Stimulated activated CD4-positive, alpha-beta T cell treated with anti-CD3 and anti-CD28 coated beads, TNF-alpha, amount 100 ng/mL, for 24 hours (primary cell): ENCODE measurements around the gene SPOCK1.

Experiments used
- DNase-seq, 3 experiments: peaks; one replicate each; pipeline ENCODE4 v3.0.0-alpha.2; 2020; ENCODE audit warnings: low read depth in 3 of 3

Gene SPOCK1

DNA sequence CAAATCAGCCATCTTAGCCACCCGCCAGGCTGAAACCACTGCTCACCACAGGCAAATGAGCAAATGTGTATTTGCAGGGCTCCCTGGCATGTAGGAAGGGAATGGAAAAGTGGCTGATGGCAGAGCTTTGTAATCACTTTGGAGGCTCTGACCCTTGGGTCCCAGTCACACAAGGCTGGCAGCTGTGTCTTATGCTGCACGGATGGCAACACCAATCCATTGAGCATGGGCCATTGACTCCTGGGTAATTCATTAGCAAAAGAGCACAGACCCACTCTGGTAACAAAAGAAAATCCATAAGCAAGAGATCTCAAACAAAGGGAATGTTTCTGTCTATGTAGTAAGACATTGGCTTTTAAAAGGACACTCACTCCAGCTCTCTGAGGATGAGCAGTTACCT lies 57.6 kb downstream of the SPOCK1 start:
- DNase-seq, result no peak

DNA sequence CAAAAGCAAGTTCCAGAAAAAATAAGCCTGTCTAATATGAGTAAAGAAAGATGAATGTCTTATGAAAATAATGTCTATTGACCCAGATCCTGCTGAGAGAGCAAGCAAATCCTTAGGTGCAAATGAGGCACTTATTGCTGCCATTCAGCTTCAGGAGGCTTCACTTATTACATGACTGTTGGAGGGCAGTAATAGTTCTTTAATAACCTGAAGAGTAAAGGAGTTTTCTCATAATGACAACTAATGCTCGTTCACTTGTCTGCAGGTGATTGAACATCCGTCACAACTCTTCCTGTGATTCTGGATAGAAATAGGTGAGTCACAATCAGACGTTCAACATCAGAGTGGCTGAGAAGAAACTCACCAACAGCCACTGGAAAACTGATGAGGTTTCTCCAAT lies 58.3 kb downstream of the SPOCK1 start:
- DNase-seq, result no peak

DNA sequence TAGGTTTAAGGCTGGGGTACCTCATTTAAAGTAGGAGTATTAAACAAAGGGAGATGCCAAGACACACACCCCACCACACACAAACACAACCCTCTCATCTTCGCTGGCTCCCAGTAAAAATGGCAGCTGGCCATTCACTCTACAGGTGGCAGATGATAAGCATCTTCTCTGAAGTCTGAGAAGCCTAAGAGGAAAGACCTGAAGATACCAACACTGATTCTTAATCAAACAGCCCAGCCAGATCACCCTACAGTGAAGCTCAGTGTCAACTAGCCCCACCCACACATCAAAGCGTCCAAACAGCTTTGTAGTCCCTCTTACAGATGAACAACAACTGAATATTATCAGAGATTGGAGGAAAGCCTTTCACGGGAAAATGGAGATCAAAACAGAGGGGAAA lies 59.5 kb downstream of the SPOCK1 start:
- DNase-seq, result no peak

DNA sequence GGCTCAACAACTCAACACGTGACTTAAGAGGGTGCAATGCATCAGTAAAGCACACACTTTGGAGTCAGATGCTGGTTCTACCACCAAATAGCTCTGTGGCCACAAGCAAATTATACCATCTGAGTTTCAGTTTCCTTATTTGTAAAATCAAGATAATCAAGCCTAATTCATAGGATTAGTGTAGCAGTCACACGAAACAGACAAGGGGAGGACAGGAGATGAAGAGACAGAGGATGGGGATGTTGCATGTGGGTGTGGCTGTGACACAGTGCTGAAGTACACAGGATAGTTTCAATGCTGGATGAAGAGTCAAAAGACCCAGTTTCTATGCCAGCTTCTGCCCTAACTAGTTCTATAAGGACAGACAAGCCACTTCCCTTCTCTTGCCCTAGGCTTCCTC lies 60.2 kb downstream of the SPOCK1 start:
- DNase-seq, result no peak

DNA sequence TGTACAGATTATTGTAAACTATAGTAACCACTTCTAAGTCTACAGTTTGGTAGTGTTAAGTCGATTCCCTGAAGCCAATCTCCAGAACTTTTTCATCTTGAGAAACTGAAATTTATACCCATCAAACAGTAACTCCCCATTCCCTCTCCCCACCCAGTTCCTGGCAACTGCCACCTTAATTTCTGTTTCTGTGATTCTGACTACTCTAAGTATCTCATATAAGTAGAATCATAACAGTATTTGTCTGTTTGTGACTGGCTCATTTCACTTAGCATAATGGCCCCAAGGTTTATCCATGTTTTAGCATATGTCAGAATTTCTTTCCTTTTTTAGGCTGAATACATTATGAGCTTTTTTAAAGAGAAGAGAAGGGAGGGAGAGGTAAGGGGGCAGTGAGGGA lies 61.4 kb downstream of the SPOCK1 start:
- DNase-seq, result no peak

DNA sequence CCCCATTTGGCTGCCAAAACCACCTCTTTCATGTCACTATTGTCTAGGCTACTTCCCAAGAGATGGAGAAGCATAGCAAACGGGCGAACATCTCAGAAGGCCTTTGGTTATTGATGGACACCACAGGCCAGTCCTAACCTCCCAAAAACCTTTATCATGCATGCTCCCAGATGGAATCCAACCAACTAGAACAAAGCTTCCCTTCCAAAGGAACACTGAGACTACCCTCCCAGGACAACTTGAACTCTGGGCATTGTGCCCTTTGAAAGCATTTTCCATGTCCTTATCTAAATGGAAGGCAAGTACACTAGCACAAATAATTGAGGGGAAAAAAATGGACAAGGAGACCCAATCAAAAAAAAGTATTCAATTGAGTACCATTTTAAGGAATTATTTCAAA lies 65.6 kb downstream of the SPOCK1 start:
- DNase-seq, result no peak

DNA sequence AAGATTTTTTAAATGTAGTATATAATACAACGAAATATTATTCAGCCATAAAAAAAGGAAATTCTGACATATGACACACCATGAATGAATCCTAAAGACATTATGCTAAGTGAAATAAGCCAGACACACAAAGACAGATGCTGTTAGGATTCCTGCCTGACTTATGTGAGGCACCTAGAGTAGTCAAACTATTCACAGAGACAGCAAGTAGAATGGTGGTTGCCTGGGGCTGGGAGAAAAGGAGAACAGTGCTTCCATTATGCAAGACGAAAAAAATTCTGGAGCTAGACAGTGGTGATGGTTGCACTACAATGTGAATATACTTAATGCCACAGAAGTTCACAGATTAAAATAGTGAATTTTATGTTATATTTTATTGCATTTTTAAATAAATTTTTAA lies 66.8 kb downstream of the SPOCK1 start:
- DNase-seq, result no peak

DNA sequence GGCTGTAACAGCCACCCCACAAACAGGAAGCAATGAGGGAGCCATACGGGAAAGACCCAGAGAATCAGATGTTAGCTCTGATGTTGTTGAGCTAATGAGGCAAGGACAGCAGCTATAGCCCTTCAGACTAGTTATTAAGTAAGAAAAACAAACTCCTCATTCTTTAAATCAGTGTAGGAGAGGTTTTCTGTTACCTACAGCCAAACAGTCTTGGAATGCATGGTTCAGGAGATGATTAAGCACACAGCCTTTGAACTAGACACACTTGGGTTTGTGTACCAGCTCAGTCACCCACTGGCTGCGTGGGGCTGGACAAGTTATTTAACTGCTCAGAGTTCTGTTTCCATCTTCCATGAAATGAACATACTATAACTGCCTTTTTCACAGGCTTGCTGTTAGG lies 68.1 kb downstream of the SPOCK1 start:
- no peak for DNase-seq

DNA sequence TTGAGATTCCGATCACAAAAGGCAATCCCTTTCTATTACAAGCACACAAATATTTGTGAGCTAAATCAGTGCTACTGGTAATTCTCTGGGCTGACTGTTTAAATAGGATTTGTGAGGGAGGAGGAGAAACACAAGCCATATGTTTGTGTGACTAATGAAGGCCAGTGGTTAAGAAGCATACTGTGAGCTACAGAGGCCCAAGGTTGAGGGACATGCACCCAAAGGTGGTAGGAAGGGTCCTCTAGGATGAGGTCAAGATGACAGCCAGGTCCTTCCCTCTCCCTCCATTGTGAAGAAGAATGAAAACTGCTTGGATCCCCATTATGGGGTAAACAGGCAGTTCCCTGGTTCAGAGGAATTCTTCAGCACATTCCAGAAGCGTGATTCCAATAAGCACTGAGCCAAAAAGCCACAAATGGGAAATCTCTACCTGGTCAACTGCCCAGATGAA lies 83.9 kb downstream of the SPOCK1 start:
- no peak for DNase-seq

DNA sequence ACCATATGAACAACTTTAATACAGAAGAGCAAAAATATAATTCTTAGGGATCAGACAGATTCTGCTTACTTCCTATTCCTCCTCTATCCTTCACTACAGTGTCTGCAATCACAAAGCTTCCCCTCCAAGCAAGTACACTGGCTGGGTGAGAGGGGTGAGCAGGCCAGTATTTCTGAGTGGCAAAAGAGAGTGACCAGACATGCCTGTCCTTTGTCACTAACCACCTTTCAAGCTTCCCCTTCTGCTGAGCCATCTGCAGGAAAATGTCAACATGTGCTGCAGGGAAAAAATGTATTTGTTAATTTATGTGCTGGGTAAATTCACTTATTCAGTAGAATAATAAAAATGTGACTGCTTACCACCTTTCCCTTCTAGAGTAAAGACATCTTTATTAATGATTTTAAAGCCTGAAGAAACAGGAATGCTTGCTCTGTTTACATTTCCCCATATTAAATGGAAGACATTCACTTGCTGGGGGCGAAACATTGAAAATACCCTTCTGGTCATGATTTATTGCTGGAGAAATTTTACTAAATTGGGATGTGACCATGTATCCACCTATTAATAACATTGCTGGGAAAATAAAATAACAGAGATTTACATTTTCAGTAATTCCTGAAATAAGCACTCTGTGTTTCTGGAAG lies 84.9 kb downstream of the SPOCK1 start:
- no peak for DNase-seq

DNA sequence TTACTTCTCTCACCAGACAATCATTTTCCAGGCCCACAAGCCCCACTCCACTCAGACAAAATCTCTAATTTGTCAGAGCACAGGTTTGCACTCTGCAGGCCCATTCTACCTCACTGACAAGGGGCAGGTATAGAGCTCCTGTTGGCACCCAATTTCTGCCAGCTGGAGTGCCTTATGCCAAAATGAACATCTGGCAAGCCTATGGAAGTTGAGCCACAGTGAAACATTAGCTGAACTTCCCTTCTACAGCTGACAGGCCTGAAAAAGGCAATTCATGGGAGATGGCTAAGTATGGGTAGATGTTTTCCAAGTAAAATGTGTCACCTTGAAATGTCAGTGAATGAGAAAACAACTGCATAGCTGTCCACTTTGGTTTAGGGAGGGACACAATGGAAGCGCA lies 87.0 kb downstream of the SPOCK1 start:
- DNase-seq, result no peak

DNA sequence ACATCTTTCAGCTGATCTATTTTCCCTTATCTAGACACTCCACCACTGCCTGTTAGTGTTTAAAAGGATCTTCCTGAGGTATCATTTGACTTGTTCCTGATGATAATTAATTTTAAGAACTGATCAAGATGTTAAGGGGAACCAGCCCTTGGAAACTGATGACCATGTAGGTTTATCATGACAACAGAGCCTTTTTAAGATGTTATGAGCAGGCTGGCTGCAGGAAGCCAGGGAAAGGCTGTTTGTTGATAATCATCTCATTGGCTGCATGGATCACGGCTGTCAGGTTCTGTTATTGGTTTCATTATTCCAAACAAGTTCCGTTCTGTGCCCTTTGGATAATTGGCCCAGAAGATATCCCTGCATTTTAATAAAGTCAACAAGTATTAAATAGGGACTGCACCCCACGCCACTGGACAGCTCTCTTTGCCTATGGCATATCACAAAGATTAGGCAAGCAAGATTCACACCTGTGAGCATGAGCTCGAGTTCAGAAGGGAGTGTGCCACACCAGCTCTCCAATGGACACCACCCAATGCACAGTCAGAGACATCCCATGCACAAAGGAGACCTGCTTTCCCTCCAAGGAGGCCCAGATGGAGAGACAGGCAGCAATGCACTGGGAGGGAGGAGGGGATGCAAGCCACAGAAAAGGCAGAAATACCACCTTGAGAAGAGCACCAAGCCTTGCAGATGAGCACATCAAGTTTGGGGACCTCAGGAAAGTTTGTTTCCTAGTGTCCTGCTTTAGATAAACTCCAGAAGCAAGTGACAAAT lies 88.7 kb downstream of the SPOCK1 start:
- no peak for DNase-seq

DNA sequence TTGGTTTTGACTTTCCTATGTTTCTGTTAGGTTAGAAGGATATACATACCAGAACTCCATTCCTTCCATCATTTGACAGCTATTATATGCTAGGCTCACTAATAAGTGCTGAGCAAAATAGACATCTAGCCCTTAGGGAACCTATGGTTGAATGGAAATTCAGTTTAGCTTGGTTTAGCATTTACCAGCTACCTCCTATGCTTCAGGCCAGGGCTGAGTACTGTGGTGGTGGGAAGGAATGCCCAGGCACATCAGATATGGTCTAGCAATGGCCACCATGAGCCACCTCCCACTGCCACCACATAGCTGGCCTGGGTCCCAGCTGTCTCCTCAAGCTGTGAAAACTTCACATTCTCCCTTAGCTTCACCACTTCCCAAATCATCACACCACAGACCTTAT lies 89.4 kb downstream of the SPOCK1 start:
- no peak for DNase-seq

DNA sequence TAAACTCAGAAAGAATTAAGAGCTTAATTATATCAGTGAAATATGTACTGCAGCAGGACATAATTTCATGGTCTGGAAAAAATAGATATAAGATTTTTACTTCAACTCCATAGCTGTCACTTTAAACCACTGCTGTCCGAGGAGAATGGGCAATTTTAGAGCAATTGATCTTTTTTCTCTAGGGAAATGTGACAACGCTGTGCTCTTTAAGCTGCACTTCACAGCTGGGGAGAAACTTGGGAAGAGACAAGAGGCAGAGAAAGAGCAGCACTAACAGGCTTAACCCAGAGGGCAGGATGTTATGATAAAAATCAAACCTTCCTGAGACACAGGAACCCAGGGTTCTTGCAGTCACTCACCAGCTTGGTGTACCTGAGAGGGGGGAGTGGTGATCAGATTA lies 92.0 kb downstream of the SPOCK1 start:
- DNase-seq, result no peak

DNA sequence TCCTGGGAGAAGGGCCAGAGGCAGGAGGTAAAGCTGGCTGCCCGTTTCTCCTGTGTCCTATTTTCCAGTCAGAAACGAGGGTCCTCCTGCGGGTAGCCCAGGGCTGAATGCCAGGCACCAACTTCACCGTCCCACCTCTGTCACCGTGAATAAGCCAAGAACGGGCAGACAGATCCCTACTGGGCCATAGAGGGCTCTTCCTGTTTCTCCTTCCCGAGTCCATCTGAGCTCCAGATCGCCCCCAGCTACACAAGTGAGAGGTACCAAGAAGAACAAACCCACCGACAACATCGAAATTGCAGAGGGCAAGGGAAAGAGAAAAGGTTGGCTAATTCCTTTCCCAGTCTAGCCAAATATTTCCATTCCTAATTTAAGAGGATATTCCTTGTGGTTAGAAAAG lies 93.7 kb downstream of the SPOCK1 start:
- DNase-seq, result no peak

DNA sequence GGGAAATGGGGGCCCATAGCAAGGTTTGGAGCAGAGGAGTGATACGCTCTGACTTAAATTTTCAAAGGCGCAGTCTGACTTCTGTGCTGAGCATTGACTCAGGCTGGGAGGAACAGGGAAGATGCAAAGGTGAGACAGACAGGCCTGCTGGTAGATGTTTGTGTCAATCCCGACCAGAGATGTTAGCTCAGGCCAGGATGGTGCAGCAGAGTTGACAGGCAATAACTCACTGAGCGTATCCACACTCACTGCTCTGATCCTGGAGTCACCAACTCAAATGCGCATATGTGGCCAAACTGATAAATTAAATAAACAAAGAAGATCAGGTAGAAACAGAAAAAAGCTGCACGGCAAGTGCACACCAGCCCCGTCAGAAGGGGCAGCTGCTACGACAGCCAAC lies 95.3 kb downstream of the SPOCK1 start:
- DNase-seq, result no peak

DNA sequence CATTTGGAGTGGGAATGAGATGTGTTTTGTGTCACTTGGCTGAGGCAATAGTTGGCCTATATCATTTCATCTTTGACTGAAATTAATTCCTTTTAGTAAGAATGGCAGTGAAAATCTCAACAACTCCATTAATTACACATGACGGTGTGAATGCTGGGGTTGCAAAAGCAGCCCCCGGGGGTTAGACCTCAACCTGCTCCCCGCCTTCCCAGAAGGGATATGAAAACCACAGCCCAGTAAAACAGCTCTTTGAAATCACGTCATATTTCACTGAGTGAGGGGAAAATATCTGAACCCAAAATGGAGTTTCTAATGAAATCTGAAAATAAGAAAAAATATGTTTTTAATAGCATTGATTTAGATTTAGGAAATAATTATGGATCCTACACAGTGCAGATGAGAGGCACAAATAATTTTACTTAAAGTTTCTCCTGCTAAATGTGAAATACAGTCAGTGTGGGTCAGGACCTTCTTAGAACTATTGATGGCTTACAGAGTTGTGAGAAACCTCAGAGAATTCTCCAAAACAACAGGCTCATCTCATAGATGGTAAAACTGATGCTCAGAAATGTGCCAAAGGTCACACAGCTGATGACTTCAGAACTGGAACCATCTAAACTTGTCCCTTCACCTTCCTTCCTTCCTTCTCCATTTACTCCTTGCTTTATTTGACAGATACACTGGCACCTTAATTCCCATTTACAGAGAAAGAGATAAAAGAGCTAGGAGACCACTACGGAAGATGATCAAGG lies 96.5 kb downstream of the SPOCK1 start:
- no peak for DNase-seq

DNA sequence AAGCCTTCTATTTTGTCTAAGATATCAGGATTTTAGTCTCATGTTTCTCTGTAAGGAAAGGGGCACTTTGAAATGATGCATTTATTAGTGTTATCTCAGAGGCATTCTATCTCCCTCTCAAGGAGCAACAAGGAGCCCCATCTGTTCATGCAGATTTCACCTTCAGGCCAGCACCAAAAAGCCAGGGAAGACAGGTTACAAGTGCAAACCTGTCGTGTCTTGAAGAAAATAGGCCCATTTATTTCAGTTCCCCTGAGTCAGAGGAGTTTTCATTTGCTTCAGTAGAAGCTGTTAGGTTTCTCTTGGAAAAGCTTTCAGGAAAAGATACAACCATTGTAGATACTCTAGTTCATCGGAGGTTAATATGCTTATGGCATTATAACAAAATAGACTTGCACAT lies 97.2 kb downstream of the SPOCK1 start:
- DNase-seq, result no peak

DNA sequence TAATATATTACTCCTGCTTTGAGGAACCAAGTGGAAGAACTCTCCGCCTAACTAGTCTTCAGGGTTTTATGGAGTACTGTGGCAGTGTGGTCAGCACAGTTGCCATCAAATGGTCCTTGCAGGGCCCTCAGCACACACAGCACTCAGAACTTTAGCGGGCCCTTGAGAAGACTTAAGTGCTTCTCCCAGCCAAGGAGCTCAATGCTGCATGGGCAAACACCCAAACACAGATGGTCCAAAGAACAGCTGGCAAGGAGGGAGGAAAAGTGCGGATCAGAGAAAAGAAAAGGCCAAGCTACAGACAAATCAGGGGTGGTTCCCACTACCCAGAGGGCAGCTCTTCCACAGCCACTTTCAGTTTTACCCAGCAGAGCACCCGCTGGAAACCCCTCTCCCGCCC lies 98.6 kb downstream of the SPOCK1 start:
- no peak for DNase-seq

DNA sequence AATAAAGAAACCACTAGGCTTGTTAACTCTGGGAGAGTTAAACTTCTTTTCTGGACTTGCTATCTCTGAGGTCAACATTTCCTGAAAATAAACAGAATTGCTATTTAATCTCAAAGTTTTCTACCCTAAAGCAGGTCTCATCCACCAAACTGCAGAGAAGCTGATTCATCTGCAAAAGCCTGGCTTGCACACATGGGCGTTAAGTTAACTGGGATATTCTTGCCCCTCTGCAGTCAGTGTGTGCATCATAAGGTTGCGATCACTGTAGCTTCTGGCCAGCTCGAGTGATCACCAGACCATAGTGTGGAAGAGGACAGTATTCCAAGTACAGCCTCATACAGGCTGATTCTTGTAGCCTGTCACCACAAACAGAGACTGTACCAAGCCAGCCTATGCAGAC lies 99.2 kb downstream of the SPOCK1 start:
- no peak for DNase-seq

DNA sequence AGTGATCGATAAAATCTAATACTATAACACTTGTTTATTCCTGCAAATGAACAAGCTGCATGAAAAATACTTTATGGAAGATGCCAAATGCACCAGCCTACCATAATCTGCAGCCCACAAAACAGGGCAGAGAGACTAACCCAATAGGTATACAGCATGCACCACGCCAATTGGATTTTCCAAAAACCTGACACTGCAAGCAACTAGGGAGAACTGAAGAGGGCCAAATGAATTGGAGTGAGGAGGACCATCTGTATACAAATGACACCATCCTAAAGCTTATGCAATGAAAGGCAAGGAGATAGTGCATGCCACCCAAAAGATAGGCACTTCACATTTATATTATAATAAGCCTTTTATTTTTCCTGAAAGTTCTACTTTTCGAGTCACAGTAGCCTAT lies 100.4 kb downstream of the SPOCK1 start:
- no peak for DNase-seq

DNA sequence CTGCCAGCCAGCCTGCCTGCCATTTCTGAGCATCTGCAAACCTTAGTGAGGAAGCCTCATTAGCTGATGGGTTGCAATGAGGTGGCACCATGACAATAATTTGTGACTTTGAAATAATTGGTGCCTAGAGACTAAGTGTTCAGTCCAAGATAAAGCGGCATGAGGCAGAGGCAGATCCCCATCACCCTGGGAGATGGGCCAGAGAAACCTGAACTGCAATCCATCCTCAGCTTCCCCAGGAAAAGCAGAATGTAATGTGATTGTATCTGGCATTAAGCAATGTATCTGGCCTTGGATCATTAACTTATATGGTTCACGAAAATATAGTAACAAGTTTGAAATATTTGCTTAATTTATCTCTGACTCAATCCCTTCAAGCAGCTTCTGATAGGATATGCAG lies 101.0 kb downstream of the SPOCK1 start:
- no peak for DNase-seq
